Ectodermal cell (in vitro differentiated cells): ENCODE data around the gene CTRB1.

Experiments used
- H3K27ac ChIP-seq: 2 replicates; pipeline ENCODE4 v1.7.0; 2013; ENCODE audit warnings: mild to moderate bottlenecking, low read depth, low read length; ENCODE audit not compliant: insufficient read depth, poor library complexity, severe bottlenecking
- H3K27me3 ChIP-seq: 2 replicates; pipeline ENCODE4 v1.7.0; 2013; ENCODE audit warnings: mild to moderate bottlenecking, low read length; ENCODE audit not compliant: insufficient read depth, control insufficient read depth, poor library complexity, severe bottlenecking
- H3K36me3 ChIP-seq: one replicate; pipeline ENCODE4 v1.7.0; 2013; ENCODE audit warnings: low read length; ENCODE audit not compliant: control insufficient read depth, insufficient read depth
- H3K4me1 ChIP-seq: one replicate; pipeline ENCODE4 v1.7.0; 2013; ENCODE audit warnings: low read length; ENCODE audit not compliant: control insufficient read depth, insufficient read depth
- H3K4me3 ChIP-seq: 2 replicates; pipeline ENCODE4 v1.7.0; 2013; ENCODE audit warnings: low read depth, low read length, control low read depth; ENCODE audit not compliant: insufficient read depth
- H3K9me3 ChIP-seq: 2 replicates; pipeline ENCODE4 v1.7.0; 2013; ENCODE audit warnings: mild to moderate bottlenecking, low read length, moderate library complexity; ENCODE audit not compliant: control insufficient read depth
- WGBS, 2 experiments: methylation state at CpG; one replicate each; pipeline ENCODE4 v1.1.7; 2013; ENCODE audit warnings: missing lambda C conversion rate in 2 of 2; 5-methylcytosine and 5-hydroxymethylcytosine counted together

The CTRB1 gene

DNA sequence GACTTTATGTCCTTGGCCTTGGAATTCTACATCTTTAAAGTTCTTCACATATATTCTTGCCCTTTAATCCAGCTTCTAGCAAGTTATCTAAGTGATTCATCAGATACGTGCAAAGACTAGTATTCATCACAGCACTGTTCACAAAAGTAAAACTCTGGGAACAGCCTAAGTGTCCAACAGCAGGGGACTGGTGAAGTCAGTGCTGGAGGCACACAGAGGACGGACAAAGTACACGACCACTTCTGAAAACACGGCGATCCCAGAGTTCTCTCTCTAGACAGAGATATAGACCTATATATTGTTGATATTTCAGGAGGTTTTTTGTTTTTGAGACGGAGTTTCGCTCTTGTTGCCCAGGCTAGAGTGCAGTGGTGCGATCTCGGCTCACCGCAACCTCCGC is 12.8 kb downstream of the CTRB1 start:
- H3K27ac ChIP-seq: no peak overlapping the region
- H3K4me3 ChIP-seq: no peak overlapping the region
- no peaks in the 10 kb centered on the region for H3K27me3 ChIP-seq
- no peaks in the 10 kb centered on the region for H3K9me3 ChIP-seq
- 86 to 97% methylated on average over 10 to 11 of the region's 11 CpGs for WGBS, 2 experiments
- peaks cover 9% of the 10 kb centered on the region for H3K36me3 ChIP-seq
- no peaks in the 10 kb centered on the region for H3K4me1 ChIP-seq

DNA sequence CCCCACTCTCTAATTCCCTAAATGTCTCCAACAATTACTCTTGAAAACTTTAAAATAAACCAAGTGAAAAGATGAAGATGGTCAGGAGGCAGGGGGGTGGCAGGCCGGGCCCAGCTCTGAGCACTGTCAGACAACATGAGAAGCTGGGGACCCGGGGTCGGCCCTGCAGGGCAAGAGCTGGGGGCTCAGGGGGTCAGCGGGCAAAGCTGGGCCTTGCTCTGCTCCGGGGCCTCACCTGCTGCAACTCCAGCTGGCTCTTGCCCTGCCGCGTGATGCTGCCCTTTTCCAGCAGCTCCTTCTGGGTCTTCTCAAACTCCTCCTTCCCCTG is 14.8 kb downstream of the CTRB1 start:
- peaks cover 9% of the 10 kb centered on the region for H3K36me3 ChIP-seq
- no peaks in the 10 kb centered on the region for H3K27me3 ChIP-seq
- WGBS, 2 experiments: 86% methylated on average over 7 of the region's 7 CpGs
- H3K4me1 ChIP-seq: peaks cover 4% of the 10 kb centered on the region
- H3K4me3 ChIP-seq: no peak overlapping the region
- H3K9me3 ChIP-seq: no peaks in the 10 kb centered on the region
- H3K27ac ChIP-seq: no peak overlapping the region

DNA sequence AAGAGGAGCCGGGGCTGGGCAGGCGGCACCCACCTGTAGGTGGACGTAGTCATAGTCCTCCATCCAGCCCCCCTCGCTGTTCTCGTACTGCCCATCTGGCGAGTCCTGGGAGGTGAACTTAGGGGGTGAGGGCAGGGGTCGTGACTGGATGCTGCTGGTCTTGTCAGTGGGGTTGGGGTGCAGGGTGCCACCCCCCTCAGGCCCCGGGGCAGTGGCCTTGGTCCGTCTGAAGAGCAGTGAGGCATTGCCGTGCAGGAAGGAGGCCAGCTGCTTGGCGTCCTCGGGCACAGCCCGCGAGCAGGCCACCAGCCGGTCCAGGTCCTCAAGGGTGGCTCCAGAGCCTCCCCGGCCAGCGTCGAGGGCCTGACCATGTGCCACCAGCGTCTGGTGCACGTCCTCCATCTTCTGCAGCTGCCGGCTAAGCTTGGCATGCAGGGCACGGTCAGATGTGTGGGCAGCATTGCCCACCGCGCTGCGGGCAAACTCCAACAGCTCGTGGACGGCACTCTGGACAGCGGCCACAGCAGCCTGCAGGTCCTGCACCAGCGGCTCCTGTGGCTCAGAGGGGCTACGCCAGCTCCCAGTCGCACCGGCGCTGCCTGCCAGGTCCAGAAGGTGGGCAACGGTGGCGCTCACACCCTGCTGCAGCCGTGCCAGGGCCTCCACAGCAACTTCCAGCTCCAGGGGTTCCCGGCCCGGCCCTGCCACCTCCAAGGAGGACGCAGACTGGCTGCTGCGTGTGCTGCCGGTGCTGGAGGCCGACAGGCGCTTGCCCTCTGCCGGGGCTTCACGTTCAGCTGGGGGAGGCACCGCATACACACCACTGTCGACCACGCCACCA is 16.3 kb downstream of the CTRB1 start:
- no peaks in the 10 kb centered on the region for H3K27me3 ChIP-seq
- no peak overlapping the region for H3K4me3 ChIP-seq
- H3K36me3 ChIP-seq: peaks cover 5% of the 10 kb centered on the region
- WGBS, 2 experiments: 96 to 97% methylated on average over 48 of the region's 48 CpGs
- H3K9me3 ChIP-seq: no peaks in the 10 kb centered on the region
- H3K4me1 ChIP-seq: peaks cover 14% of the 10 kb centered on the region
- H3K27ac ChIP-seq: no peak overlapping the region

DNA sequence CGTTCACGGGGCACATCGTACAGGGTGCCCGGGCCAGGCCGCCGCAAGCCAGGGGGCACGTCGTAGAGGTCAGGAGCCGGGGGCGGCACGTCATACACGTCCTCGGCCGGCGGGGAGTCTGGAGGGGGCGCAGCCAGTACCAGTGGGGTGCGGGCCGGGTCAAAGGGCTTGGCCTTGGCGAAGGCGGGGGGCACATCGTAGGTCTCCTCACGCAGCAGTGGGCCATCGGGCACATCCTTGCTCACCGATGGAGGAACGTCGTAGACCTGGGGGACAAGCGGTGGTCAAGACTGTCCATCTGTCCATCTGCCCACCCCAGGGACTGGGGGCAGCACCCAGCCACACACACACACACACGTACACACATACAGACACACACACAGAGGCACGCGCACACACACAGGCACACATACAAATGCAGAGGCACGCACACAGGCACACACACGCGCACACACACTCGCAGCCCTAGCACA is 17.0 kb downstream of the CTRB1 start:
- WGBS, 2 experiments: 92 to 94% methylated on average over 34 of the region's 34 CpGs
- Histone ChIP-seq H3K36me3 (peaks cover 5% of the 10 kb centered on the region), H3K4me3 (no peak overlapping the region)

GRCh38 chr16:75236232-75236631 is 17.4 kb downstream of the CTRB1 start:
- Histone ChIP-seq H3K4me1 (peaks cover 14% of the 10 kb centered on the region), H3K36me3 (peaks cover 5% of the 10 kb centered on the region), H3K27me3 (no peaks in the 10 kb centered on the region), H3K9me3 (no peaks in the 10 kb centered on the region), H3K27ac (no peak overlapping the region), H3K4me3 (no peak overlapping the region)
- 93 to 94% methylated on average over 7 of the region's 7 CpGs for WGBS, 2 experiments

More for the DNA sequence above, 17.0 kb downstream of the CTRB1 start:
- Histone ChIP-seq H3K4me1 (peaks cover 14% of the 10 kb centered on the region), H3K27ac (no peak overlapping the region), H3K27me3 (no peaks in the 10 kb centered on the region), H3K9me3 (no peaks in the 10 kb centered on the region)

GRCh38 chr16:75236736-75237397 is 18.1 kb downstream of the CTRB1 start:
- Histone ChIP-seq H3K36me3 (peaks cover 11% of the 10 kb centered on the region), H3K4me3 (no peak overlapping the region), H3K4me1 (peaks cover 14% of the 10 kb centered on the region), H3K9me3 (no peaks in the 10 kb centered on the region), H3K27ac (no peak overlapping the region), H3K27me3 (no peaks in the 10 kb centered on the region)
- WGBS, 2 experiments: 95% methylated on average over 28 of the region's 28 CpGs

DNA sequence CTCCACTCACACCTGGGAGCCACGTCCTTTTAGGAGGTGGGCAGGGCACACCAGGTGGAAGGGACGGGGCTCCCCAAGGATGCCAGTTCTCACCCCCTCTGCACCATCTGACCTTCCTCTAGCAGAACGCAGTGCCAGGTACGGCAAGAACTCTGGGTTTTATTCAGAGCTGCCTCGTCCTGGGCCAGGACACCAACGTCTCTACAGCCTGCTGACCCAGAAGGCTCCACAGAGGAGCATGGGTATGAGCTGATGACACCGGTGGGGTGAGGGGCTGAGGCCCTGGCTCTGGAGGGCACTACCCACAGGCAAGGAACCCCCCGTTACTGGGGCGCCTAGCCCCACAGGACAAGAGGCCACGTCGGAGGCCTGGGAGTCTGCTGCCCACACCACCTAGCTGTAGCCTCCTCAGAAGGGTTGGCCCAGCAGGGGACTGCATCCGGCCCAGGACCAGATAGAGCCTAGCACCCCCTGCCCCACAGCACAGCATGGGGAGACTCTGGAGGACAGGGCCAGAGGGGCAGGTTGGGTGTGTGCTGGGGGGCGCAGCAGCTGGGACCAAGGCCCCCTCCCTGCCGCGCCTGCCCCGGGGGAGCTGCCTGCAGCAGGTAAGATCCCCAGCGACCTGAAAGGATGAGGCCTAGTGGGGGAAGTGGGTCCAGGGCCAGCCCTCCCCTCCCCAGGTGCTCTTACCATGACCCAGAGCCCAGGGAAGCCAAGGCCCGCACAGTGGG is 18.8 kb downstream of the CTRB1 start:
- WGBS, 2 experiments: 94% methylated on average over 18 of the region's 18 CpGs

GRCh38 chr16:75238132-75238852 is 19.5 kb downstream of the CTRB1 start:
- H3K27me3 ChIP-seq: no peaks in the 10 kb centered on the region
- H3K4me1 ChIP-seq: peaks cover 14% of the 10 kb centered on the region
- H3K4me3 ChIP-seq: no peak overlapping the region
- WGBS, 2 experiments: 84 to 85% methylated on average over 25 of the region's 25 CpGs
- H3K27ac ChIP-seq: peak overlapping the region; percentile 48
- peaks cover 15% of the 10 kb centered on the region for H3K36me3 ChIP-seq
- no peaks in the 10 kb centered on the region for H3K9me3 ChIP-seq

More for the DNA sequence above, 18.8 kb downstream of the CTRB1 start:
- peaks cover 14% of the 10 kb centered on the region for H3K4me1 ChIP-seq
- no peaks in the 10 kb centered on the region for H3K9me3 ChIP-seq
- H3K36me3 ChIP-seq: peaks cover 17% of the 10 kb centered on the region
- no peak overlapping the region for H3K27ac ChIP-seq
- H3K4me3 ChIP-seq: no peak overlapping the region
- H3K27me3 ChIP-seq: no peaks in the 10 kb centered on the region

- H3K36me3 ChIP-seq: peaks cover 14% of the 10 kb centered on the region
- no peaks in the 10 kb centered on the region for H3K27me3 ChIP-seq
- peaks cover 16% of the 10 kb centered on the region for H3K4me1 ChIP-seq
- H3K9me3 ChIP-seq: no peaks in the 10 kb centered on the region
- H3K27ac ChIP-seq: peak overlapping the region; percentile 48
- 89% methylated on average over 16 of the region's 16 CpGs for WGBS, 2 experiments
- H3K4me3 ChIP-seq: no peak overlapping the region
Measured at GRCh38 chr16:75238853-75239541, 20.2 kb downstream of the CTRB1 start.
